Measurements from ENCODE around the gene SPTLC2. TPM values are rescaled to one million over a fixed set of nuclear protein-coding genes. Genes with fewer than 3 reads are reported as not detected.
A peak's percentile ranks its signal among the peaks of the same experiment; 100 is the strongest.

Gene SPTLC2
- total and polyA plus RNA-seq, 2 of the 8 experiments (the other 6 are each of a cell fraction or from before 2014, with no cell fraction given) = 8.9 to 35.1 TPM

GRCh38 chr14:77618381-77618970, 2.0 kb upstream of the SPTLC2 start:
- Histone ChIP-seq H3K23ac (ENCODE audit: insufficient read length) (no peak overlapping the region), H3K14ac (ENCODE audit: insufficient read length) (no peak overlapping the region), H2AFZ (ENCODE audit: low read length) (peak overlapping the region; percentile 48), H4K91ac (replicated peaks; ENCODE audit: insufficient read length, low read length) (no peak overlapping the region), H3K56ac (replicated peaks; ENCODE audit: insufficient read length, low read depth, low read length) (no peak overlapping the region), H3K27ac (ENCODE audit: low read depth, low read length) (no peak overlapping the region), H3K36me3 (ENCODE audit: control insufficient read depth in 2 of 4, insufficient read depth in 4 of 4, low read length in 3 of 4) (no peaks in the 10 kb centered on the region), H4K20me1 (replicated peaks in 1 of 2; ENCODE audit: control insufficient read depth in 1 of 2, insufficient read depth in 2 of 2, low read length in 2 of 2) (peaks cover 2 to 3% of the 10 kb centered on the region in 2 experiments), H3K4me2 (ENCODE audit: insufficient read depth in 1 of 2, low read depth in 2 of 2, low read length in 2 of 2) (0 out of 4 replicates have a peak overlapping the region, but pooled peaks of 1 of the 2 experiments have one; percentile 5), H3K4ac (replicated peaks; ENCODE audit: insufficient read length, low read depth, low read length) (no peak overlapping the region), H3K23me2 (ENCODE audit: low read depth, low read length) (peaks cover 4% of the 10 kb centered on the region; the same call in 1 of the 2 replicates), H2BK5ac (ENCODE audit: low read depth, low read length) (no peak overlapping the region), H4K5ac (ENCODE audit: insufficient read length, low read depth, low read length) (no peak overlapping the region), H3K4me3 (ENCODE audit: extremely low read depth in 1 of 4, insufficient read depth in 2 of 4, low read depth in 3 of 4, low read length in 4 of 4) (no peak overlapping the region), H3K27me3 (replicated peaks in 1 of 4; ENCODE audit: control insufficient read depth in 3 of 4, extremely low read depth in 1 of 4, insufficient read depth in 3 of 4, low read length in 3 of 4) (no peaks in the 10 kb centered on the region), H3K4me1 (replicated peaks in 1 of 4; ENCODE audit: control insufficient read depth in 3 of 4, insufficient read depth in 4 of 4, low read length in 3 of 4) (peaks cover 0 to 3% (median 0%) of the 10 kb centered on the region in 4 experiments; a peak in 2 of 7 replicates), H2BK20ac (ENCODE audit: low read length) (no peak overlapping the region), H3K79me1 (ENCODE audit: low read depth, low read length) (peaks cover 2% of the 10 kb centered on the region; the same call in 1 of the 2 replicates), H2BK12ac (ENCODE audit: low read depth, low read length) (0 out of 2 replicates have a peak overlapping the region, but pooled peaks have one; percentile 3), H3K9ac (replicated peaks in 1 of 4; ENCODE audit: extremely low read depth in 1 of 4, low read depth in 3 of 4, low read length in 3 of 4) (no peak overlapping the region), H4K8ac (ENCODE audit: extremely low read depth, insufficient read depth, low read length) (no peak overlapping the region), H2BK120ac (replicated peaks; ENCODE audit: low read depth, low read length) (no peak overlapping the region), H3K79me2 (ENCODE audit: control insufficient read depth in 1 of 2, insufficient read depth in 2 of 2, low read length in 2 of 2) (peaks cover 8 to 21% of the 10 kb centered on the region in 2 experiments; a peak in 3 of 4 replicates), H3K9me3 (ENCODE audit: insufficient read depth in 2 of 2, low read depth in 1 of 2, low read length in 1 of 2) (no peaks in the 10 kb centered on the region), H2AK5ac (ENCODE audit: low read depth, low read length) (no peak overlapping the region), H3K18ac (ENCODE audit: extremely low read depth, low read length) (no peak overlapping the region), H2BK15ac (ENCODE audit: low read length) (no peak overlapping the region)
- ChIA-PET POLR2A (ENCODE audit: partially characterized antibody) (no interaction called here), CTCF (ENCODE audit: partially characterized antibody) (interaction anchor here (0.6 to 1.3 kb wide), 5 partner anchors 21 to 254 kb away, joined by 3 to 4 read pairs (median 3); no protein-coding TSS in a partner anchor)
- WGBS, 2 experiments (ENCODE audit: extremely low coverage in 1 of 2, insufficient coverage in 1 of 2, insufficient read length in 1 of 2, insufficient replicate concordance in 2 of 2, low coverage in 1 of 2, low lambda C conversion rate in 2 of 2, missing lambda C conversion rate in 1 of 2) = 86% methylated on average over 6 of the region's 6 CpGs; no CpG with 5 or more reads in 1 of the 2 experiments
- FAIRE-seq (no peak), DNase-seq (ENCODE audit: low read depth in 1 of 2, low spot score in 2 of 2) (no peak)
- TF ChIP-seq ATF3 (IDR thresholded peaks at IDR 0.05; ENCODE audit: insufficient read depth, low read depth, low read length) = no peak
- no peak for TF ChIP-seq BACH1 (IDR thresholded peaks at IDR 0.05; ENCODE audit: low read length)
- TF ChIP-seq RNF2 (IDR thresholded peaks at IDR 0.05; ENCODE audit: borderline replicate concordance, low read depth, low read length, missing control alignments, poor library complexity, severe bottlenecking) = no peak
- TF ChIP-seq SUZ12 (IDR thresholded peaks at IDR 0.05; ENCODE audit: low read length) = no peak
- TF ChIP-seq SRF (IDR thresholded peaks at IDR 0.05; ENCODE audit: low read depth, low read length) = no peak
- no peak for TF ChIP-seq TAF7 (optimal IDR thresholded peaks at IDR 0.05; ENCODE audit: borderline replicate concordance, low read depth, low read length)
- TF ChIP-seq POLR2A (IDR thresholded peaks at IDR 0.05; ENCODE audit: control extremely low read depth in 1 of 2, low read depth in 2 of 2, low read length in 2 of 2) = no peak
